ENCODE data around the gene CCDC107. TPM values are rescaled to one million over a fixed set of nuclear protein-coding genes. Genes with fewer than 3 reads are reported as not detected.
A peak's percentile ranks its signal among the peaks of the same experiment; 100 is the strongest.

Gene CCDC107
- total and polyA plus RNA-seq, 2 of the 13 experiments (the other 11 are each of a cell fraction or from before 2014, with no cell fraction given), result 7.1 to 15.2 TPM

- peak; percentile 98 for DNase-seq (ENCODE audit: low spot score)
- no peaks in the 10 kb centered on the region for H3K9me3 ChIP-seq (ENCODE audit: low read length)
- peak overlapping the region; percentile 69 for H3K4me2 ChIP-seq (ENCODE audit: low read depth, low read length)
- intact Hi-C loops (cut with micrococcal nuclease; ENCODE audit: unreplicated experiment), result loop anchor here (1.0 kb wide), 2 partner anchors 11 to 22 kb away; partner anchors contain the start of genes CCDC107 and RMRP
- peaks cover 3% of the 10 kb centered on the region for H3K79me2 ChIP-seq (ENCODE audit: insufficient read depth, low read length)
- FAIRE-seq, result peak; percentile 100
- H4K20me1 ChIP-seq (ENCODE audit: insufficient read depth, low read length), result no peaks in the 10 kb centered on the region
- peak overlapping the region; percentile 69 for H3K27ac ChIP-seq (ENCODE audit: extremely low read length, insufficient read depth, low read length)
- 30% methylated on average over 6 of the region's 6 CpGs for WGBS (ENCODE audit: low lambda C conversion rate)
- CTCF ChIA-PET (ENCODE audit: low intra/inter-chr PET ratio, low total read pairs), result no interaction called here
- ATAC-seq, result peak; percentile 81
- POLR2A ChIA-PET, result interaction anchor here (0.9 to 3.3 kb wide), 14 partner anchors 8 to 145 kb away, joined by 3 to 29 read pairs (median 6); partner anchors contain the start of genes CCDC107, CREB3, HINT2 and RMRP
- peaks cover 77% of the 10 kb centered on the region for H3K4me1 ChIP-seq (ENCODE audit: insufficient read depth, low read length)
- H2AFZ ChIP-seq (ENCODE audit: low read length), result peak overlapping the region; percentile 15
- no TSS peak for BruUV-seq (replicated peaks)
- no peaks in the 10 kb centered on the region for H3K36me3 ChIP-seq (replicated peaks in 1 of 2; ENCODE audit: control insufficient read depth in 1 of 2, insufficient read depth in 2 of 2, low read length in 2 of 2)
- H3K4me3 ChIP-seq (replicated peaks in 1 of 3; ENCODE audit: insufficient read depth in 1 of 3, low read depth in 2 of 3, low read length in 3 of 3), result peak overlapping the region in 1 of 3 experiments; percentile 13; a peak in 1 of 6 replicates
- no peaks in the 10 kb centered on the region for H3K27me3 ChIP-seq (ENCODE audit: control insufficient read depth in 1 of 2, insufficient read depth in 2 of 2, low read length in 2 of 2)
- H3K9ac ChIP-seq (ENCODE audit: insufficient read depth, low read depth, low read length), result peak overlapping the region; percentile 37
- in situ Hi-C loops (cut with HindIII; ENCODE audit: extremely low pct_ligation_motif_present, low pct_unique_long_range_greater_than_20kb), result loop anchor here (5.0 kb wide), 1 partner anchor 58 kb away; no protein-coding TSS in a partner anchor
- TF ChIP-seq ZNF367 (CRISPR knock-in tag; IDR thresholded peaks at IDR 0.05; ENCODE audit: borderline replicate concordance) (no peak), TEAD3 (CRISPR knock-in tag; optimal IDR thresholded peaks at IDR 0.05; ENCODE audit: borderline replicate concordance) (peak; percentile 77), YEATS4 (CRISPR knock-in tag; IDR thresholded peaks at IDR 0.05; ENCODE audit: borderline replicate concordance) (no peak), ZNF724P (CRISPR knock-in tag; IDR thresholded peaks at IDR 0.05; ENCODE audit: borderline replicate concordance) (no peak), SMYD3 (CRISPR knock-in tag; IDR thresholded peaks at IDR 0.05) (0 out of 2 replicates have a peak, but pooled peaks have one; percentile 39), ZNF703 (CRISPR knock-in tag; IDR thresholded peaks at IDR 0.05; ENCODE audit: borderline replicate concordance) (no peak), MAFG (CRISPR knock-in tag; IDR thresholded peaks at IDR 0.05) (no peak), AHR (CRISPR knock-in tag; IDR thresholded peaks at IDR 0.05) (no peak; the same call in 1 of the 2 replicates), SIN3A (IDR thresholded peaks at IDR 0.05; ENCODE audit: borderline replicate concordance, low read depth, low read length) (no peak), ZBTB40 (IDR thresholded peaks at IDR 0.05) (no peak), ZBTB40 (CRISPR knock-in tag; IDR thresholded peaks at IDR 0.05) (no peak), ZNF468 (CRISPR knock-in tag; IDR thresholded peaks at IDR 0.05) (no peak), ZBTB34 (CRISPR knock-in tag; IDR thresholded peaks at IDR 0.05) (no peak), SRF (IDR thresholded peaks at IDR 0.05; ENCODE audit: low read depth, low read length) (no peak)
Observed at GRCh38 chr9:35669331-35670145, 11.4 kb downstream of the CCDC107 start.
